GM10847 (cell line): ENCODE measurements around the gene ADAMTS17.

Source experiments
- POLR2A ChIP-seq: IDR thresholded peaks from 2 replicates; pipeline ENCODE4 v1.6.1; 2011; ENCODE audit not compliant: insufficient read length; ENCODE audit errors: extremely low read depth

Gene ADAMTS17

GRCh38 chr15:100216182-100216581 lies 125.6 kb downstream of the ADAMTS17 start:
- no peak for TF ChIP-seq POLR2A

GRCh38 chr15:100215843-100216169 lies 126.0 kb downstream of the ADAMTS17 start:
- TF ChIP-seq POLR2A, result no peak

- no peak for TF ChIP-seq POLR2A
Measured at GRCh38 chr15:100215031-100215842, 126.5 kb downstream of the ADAMTS17 start.

GRCh38 chr15:100211855-100212850 lies 129.6 kb downstream of the ADAMTS17 start:
- no peak for TF ChIP-seq POLR2A

- no peak for TF ChIP-seq POLR2A
Measured at GRCh38 chr15:100210338-100210737, 131.4 kb downstream of the ADAMTS17 start.

- no peak for TF ChIP-seq POLR2A
Measured at GRCh38 chr15:100208921-100209603, 132.7 kb downstream of the ADAMTS17 start.

GRCh38 chr15:100207053-100207452 lies 134.7 kb downstream of the ADAMTS17 start:
- no peak for TF ChIP-seq POLR2A

- no peak for TF ChIP-seq POLR2A
Measured at GRCh38 chr15:100206643-100207042, 135.1 kb downstream of the ADAMTS17 start.

- TF ChIP-seq POLR2A, result no peak
Measured at GRCh38 chr15:100205549-100206295, 136.1 kb downstream of the ADAMTS17 start.

- no peak for TF ChIP-seq POLR2A
Measured at GRCh38 chr15:100204771-100205170, 137.0 kb downstream of the ADAMTS17 start.

- no peak for TF ChIP-seq POLR2A
Measured at GRCh38 chr15:100204211-100204610, 137.6 kb downstream of the ADAMTS17 start.

- TF ChIP-seq POLR2A, result no peak
Measured at GRCh38 chr15:100202309-100202960, 139.3 kb downstream of the ADAMTS17 start.

- TF ChIP-seq POLR2A, result no peak
Measured at GRCh38 chr15:100201376-100202280, 140.1 kb downstream of the ADAMTS17 start.
